Measurements from ENCODE around the gene TSC22D2. TPM values are rescaled to one million over a fixed set of nuclear protein-coding genes. Genes with fewer than 3 reads are reported as not detected.
"Not testable (repeated sequence)": the region's sequence is repeated elsewhere in the genome, so short reads cannot be mapped to it uniquely, and the experiment has no call there.

TSC22D2 gene
- total RNA-seq, 1 donor from 2014 or later = 16.0 TPM

- TF ChIP-seq, protein P1, sequence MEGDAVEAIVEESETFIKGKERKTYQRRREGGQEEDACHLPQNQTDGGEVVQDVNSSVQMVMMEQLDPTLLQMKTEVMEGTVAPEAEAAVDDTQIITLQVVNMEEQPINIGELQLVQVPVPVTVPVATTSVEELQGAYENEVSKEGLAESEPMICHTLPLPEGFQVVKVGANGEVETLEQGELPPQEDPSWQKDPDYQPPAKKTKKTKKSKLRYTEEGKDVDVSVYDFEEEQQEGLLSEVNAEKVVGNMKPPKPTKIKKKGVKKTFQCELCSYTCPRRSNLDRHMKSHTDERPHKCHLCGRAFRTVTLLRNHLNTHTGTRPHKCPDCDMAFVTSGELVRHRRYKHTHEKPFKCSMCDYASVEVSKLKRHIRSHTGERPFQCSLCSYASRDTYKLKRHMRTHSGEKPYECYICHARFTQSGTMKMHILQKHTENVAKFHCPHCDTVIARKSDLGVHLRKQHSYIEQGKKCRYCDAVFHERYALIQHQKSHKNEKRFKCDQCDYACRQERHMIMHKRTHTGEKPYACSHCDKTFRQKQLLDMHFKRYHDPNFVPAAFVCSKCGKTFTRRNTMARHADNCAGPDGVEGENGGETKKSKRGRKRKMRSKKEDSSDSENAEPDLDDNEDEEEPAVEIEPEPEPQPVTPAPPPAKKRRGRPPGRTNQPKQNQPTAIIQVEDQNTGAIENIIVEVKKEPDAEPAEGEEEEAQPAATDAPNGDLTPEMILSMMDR (conservative IDR thresholded peaks at IDR 0.05; ENCODE audit: low read depth, low read length) = no peak
- no peak overlapping the region for H3K4me3 ChIP-seq (ENCODE audit: low read depth, low read length)
- DNase-seq (ENCODE audit: low read depth) = no peak
Measured at GRCh38 chr3:150462108-150462507, 54.0 kb downstream of the TSC22D2 start.

DNA sequence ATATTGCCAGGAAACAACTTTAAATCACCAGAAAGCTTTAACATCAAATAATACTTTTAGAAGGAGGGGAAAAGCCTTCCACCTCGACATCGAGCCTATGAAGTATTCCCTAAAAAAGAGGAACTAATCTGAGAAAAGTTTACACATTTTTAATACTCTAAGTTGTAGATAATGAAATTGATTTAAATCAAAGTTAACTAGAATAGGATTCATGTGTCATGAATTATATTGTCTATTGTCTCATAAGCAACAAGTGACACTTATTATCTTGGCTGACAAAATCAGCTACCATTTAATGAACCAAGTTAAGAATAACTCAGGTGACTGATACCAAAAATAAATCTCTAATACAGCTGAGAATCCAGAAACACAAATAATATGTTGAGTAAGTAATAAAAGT, 56.6 kb downstream of the TSC22D2 start:
- TF ChIP-seq, protein P1 (conservative IDR thresholded peaks at IDR 0.05; ENCODE audit: low read depth, low read length) = no peak
- no peak for DNase-seq (ENCODE audit: low read depth)
- no peak overlapping the region for H3K4me3 ChIP-seq (ENCODE audit: low read depth, low read length)

DNA sequence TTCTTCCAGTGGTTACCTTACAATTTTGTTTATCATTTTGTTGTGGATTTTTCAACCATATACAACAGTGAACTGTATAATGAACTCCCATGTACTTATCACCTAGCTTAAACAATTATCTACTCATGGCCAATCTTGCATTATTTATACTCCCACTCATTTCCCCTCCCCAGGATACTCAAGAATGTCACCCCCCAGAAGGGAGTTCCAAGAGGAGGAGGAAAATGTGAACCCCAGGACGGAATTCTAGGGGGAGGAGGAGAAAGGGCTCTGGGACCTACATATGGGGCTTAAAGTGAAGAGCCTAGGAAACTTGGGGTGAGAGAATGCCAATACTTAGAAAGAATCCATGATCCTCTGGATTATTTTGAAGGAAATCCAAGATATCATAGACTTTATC, 59.3 kb downstream of the TSC22D2 start:
- no peak overlapping the region for H3K4me3 ChIP-seq (ENCODE audit: low read depth, low read length)
- TF ChIP-seq, protein P1 (conservative IDR thresholded peaks at IDR 0.05; ENCODE audit: low read depth, low read length) = no peak
- no peak for DNase-seq (ENCODE audit: low read depth)

GRCh38 chr3:150469031-150469930, 61.2 kb downstream of the TSC22D2 start:
- peak; percentile 93 for DNase-seq (ENCODE audit: low read depth)

DNA sequence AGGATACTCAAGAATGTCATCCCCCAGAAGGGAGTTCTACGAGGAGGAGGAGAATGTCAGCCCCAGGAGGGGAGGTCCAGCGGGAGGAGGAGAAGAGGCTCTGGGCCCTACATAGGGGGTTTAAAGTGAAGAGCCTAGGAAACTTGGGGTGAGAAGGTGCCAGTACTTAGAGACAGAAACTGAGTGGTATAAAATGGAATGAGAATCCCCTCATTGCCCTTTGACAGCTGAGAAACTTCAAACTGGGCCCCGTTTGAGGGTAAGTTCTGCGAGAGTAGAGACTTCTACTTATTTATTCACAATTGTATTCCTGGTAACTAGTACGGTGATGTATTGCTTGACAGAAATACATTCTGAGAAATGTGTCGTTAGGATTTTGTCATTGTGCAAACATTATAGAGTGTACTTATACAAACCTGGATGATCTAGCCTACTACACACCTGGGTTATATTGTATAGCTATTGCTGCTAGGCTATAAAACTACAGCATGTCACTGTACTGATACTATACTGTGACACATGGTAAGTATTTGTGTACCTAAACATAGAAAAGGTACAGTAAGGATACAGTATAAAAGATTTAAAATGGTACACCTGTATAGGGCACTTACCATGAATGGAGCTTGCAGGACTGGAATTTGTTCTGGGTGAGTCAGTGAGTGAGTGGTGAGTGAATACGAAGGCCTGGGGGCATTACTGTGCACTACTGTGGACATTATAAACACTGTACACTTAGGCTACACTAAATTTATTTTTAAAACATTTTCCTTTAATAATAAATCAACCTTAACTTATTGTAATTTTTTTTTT, 62.0 kb downstream of the TSC22D2 start:
- H3K4me3 ChIP-seq (ENCODE audit: low read depth, low read length) = no peak overlapping the region
- TF ChIP-seq, protein P1 (conservative IDR thresholded peaks at IDR 0.05; ENCODE audit: low read depth, low read length) = no peak
- DNase-seq (ENCODE audit: low read depth) = no peak

More at GRCh38 chr3:150469031-150469930, 61.2 kb downstream of the TSC22D2 start:
- TF ChIP-seq, protein P1 (conservative IDR thresholded peaks at IDR 0.05; ENCODE audit: low read depth, low read length) = no peak
- no peak overlapping the region for H3K4me3 ChIP-seq (ENCODE audit: low read depth, low read length)

DNA sequence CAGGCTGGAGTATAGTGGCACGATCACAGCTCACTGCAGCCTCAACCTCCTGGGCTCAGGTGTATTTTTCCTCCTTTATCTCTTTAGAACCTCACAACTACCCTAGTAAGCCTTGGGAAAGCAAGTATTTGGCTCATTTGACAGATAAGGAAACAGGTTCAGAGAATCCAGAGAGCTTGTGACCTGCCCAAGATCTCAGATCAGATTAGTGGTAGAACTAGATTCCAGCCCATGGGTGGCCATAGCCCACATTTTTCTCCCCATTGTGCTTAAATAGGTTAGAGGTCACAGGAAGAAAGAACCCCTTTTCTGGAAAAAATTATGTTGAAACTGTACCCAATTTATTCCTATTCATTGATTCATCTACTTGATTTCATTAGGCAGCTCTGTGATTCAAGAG, 64.3 kb downstream of the TSC22D2 start:
- no peak overlapping the region for H3K4me3 ChIP-seq (ENCODE audit: low read depth, low read length)
- DNase-seq (ENCODE audit: low read depth) = no peak
- TF ChIP-seq, protein P1 (conservative IDR thresholded peaks at IDR 0.05; ENCODE audit: low read depth, low read length) = no peak

DNA sequence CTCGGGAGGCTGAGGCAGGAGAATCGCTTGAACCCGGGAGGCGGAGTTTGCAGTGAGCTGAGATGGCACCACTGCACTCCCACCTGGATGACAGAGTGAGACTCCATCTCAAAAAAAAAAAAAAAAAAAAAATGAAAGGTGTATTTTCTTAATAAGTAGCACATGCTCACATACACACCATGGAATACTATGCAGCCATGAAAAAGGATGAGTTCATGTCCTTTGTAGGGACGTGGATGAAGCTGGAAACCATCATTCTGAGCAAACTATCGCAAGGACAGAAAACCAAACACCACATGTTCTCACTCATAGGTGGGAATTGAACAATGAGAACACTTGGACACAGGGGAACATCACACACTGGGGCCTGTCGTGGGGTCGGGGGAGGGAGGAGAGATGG, 65.1 kb downstream of the TSC22D2 start:
- DNase-seq (ENCODE audit: low read depth); H3K4me3 ChIP-seq (ENCODE audit: low read depth, low read length): not testable (repeated sequence)

Data from epithelial cell of proximal tubule (primary cell).